ENCODE results near the gene FAM236A.
"Not testable (repeated sequence)": the region's sequence is repeated elsewhere in the genome, so short reads cannot be mapped to it uniquely, and the experiment has no call there.

FAM236A gene

DNA sequence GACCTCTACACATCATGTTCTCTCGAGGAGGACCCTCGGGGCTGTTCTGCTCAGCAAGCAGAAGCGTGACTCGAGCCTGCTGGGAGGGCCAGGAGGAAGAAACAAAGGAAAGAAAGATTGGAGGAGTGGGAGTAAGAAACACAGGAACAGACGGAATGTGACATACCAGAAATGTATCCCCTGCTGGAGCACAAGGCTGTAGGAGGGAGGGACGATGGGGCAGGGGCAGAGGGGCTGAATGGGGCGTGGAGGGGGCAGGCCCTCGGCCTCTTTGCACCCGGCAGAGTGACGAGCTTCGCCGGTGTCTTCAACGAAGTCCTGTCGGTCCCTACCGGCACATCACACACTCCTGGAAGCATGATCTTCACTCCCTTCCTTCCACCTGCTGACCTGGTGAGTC, at the start of gene FAM236A:
TSS of gene FAM236A (plus strand) at position 301 of the 400 bp plus-strand sequence. CDS start at position 358, 57 bp downstream.
- not testable (repeated sequence) for DNase-seq (ENCODE audit: low read depth in 1 of 2, low spot score in 1 of 2)

- DNase-seq (ENCODE audit: low read depth in 1 of 2, low spot score in 1 of 2), result not testable (repeated sequence)
Observed at GRCh38 chrX:72889740-72890139, 48.3 kb upstream of the FAM236A start.

DNA sequence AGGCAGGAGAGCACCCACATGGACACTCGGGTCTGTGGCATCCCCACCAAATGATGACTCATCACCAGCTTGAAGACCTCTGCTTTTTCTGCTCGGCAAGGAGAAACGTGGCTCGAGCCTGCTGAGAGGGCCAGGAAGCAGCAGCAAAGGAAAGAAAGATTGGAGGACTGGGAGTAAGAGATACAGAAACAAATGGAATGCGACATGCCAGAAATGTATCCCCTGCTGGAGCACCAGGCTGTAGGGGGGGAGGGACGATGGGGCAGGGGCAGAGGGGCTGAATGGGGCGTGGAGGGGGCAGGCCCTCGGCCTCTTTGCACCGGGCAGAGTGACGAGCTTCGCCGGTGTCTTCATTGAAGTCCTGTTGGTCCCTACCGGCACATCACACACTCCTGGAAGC, 25.7 kb upstream of the FAM236A start, which contains the start of gene FAM236C:
TSS of gene FAM236C (plus strand) at position 301 of the 400 bp plus-strand sequence. CDS start 100 bp downstream, outside the sequence.
- DNase-seq (ENCODE audit: low read depth in 1 of 2, low spot score in 1 of 2), result not testable (repeated sequence)

GRCh38 chrX:72916096-72916495, 21.9 kb upstream of the FAM236A start:
- DNase-seq (ENCODE audit: low read depth in 1 of 2, low spot score in 1 of 2), result not testable (repeated sequence)

DNA sequence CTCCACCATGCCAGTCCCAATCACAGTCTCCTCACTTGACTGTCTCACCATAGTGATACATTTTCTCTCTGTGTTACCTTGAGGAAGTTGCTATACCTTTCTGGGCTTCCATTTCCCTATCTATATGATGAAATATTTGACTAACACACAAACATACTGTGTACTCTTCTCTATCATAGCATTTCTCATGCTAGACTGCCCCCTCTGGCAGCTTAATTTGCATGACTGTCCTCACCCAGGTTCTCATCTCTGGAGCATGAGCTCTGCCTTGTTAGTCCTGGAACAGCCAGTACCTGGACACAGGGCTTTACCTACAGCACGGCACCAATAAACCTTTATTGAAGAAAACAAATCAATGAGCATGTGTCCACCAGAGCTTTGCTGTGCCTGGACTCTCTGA, 5.7 kb upstream of the FAM236A start:
- DNase-seq (ENCODE audit: low read depth in 1 of 2, low spot score in 1 of 2), result not testable (repeated sequence)

DNA sequence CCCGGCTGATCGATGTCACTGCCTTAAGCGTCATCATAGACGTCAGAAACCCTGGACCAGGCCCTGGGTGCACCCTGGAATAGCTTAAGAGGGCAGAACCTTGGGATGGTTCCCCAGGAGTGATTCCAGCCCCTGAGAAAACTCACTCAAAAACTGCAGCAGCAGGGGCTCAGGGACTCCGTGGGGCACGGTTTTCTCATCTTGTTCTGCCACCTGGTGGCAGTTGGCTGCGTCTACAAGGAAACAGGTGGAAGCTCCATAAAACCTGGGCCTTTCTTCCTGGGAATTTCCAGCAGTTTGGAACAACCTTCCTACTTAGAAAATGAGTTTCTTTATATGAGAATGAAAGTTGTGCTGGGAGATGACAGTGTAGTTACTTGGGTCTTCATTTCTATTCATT, 1.6 kb upstream of the FAM236A start:
- not testable (repeated sequence) for DNase-seq (ENCODE audit: low read depth in 1 of 2, low spot score in 1 of 2)

DNA sequence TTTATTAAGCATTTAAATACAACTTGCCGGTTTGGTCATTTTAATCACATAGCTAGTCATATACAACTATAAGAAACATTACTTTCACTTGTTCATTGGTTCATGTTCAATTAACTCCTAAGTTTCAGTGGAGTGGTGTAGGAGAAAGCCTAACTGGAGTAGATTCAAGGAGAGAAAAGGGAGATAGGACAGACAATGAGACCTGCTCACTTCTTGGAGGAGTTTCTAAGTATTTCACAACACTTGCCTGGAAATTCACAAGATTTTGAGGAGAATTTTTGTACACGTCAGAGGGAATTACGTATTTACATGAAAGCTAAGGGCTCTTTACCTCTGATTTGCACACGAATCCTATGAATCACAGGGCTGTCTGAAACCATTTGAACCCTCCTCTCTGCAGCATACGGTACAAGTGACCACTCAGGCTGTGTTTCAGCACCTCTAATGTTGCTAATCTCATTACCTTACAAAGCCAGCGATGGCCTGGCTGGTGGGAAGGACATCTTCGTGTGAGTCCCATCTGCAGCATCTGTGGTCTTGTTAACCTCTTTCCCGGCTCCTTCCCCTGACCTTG, 1.0 kb upstream of the FAM236A start:
- not testable (repeated sequence) for DNase-seq (ENCODE audit: low read depth in 1 of 2, low spot score in 1 of 2)

- DNase-seq (ENCODE audit: low read depth in 1 of 2, low spot score in 1 of 2), result not testable (repeated sequence)
Observed at GRCh38 chrX:72942272-72942671, 4.3 kb downstream of the FAM236A start.

DNA sequence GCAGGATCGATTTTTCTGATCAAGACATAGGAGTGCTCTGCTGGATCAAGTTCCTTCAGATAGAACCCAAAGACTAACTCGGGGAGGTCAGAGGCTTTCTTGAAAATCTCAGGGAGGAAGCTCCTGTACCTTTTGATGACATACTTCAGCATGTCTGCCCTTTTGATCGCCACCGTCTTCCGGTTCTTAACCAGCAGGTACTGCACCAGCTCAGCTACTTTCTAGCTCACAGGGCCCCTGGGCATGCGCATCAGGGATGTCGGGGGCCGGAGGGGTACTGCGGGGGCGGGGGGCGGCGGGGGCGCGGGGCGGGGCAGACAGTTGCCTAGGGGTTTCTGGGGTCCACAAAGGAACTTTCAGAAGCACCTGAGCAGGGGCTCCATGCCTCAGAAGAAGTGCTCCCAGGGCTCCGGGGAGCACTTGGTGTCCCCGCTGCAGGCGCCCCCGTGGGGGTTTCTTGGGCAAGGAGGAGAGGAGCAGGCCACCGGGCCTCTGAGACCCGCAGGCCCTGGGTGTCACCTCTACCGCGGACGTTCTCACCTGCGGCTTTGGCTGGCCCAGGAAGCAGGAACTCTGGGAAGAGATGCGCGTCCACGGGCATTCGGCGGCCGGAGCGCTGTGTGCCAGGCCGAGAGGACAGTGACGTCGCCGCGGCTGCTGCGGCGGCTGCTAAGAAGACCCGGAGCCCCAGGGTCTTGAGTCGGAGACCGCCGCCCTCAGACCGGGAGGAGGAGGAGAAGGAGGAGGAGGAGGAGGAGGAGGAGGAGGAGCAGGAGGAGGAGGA, 5.2 kb downstream of the FAM236A start:
- not testable (repeated sequence) for DNase-seq (ENCODE audit: low read depth in 1 of 2, low spot score in 1 of 2)

DNA sequence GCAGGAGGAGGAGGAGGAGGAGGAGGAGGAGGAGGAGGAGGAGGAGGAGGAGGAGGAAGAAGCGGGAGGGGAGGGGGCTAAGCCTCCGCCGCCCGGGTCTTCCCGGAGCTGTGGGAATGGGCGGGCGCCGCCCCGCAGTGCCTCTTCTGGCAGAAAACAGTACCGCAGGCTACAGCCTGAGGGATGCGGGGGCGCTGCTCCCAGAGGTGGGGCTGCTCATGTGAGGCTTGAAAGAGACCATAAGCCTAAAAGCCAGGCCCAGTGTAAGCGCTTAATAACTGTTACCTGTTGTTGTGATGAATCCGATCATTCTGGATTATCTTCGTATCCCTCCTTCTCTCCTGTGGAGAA, 5.8 kb downstream of the FAM236A start, which contains the start of gene DMRTC1:
TSS of gene DMRTC1 (minus strand) at position 19 of the 351 bp plus-strand sequence. CDS start 68,143 bp downstream, outside the sequence.
- DNase-seq (ENCODE audit: low read depth in 1 of 2, low spot score in 1 of 2), result not testable (repeated sequence)

DNA sequence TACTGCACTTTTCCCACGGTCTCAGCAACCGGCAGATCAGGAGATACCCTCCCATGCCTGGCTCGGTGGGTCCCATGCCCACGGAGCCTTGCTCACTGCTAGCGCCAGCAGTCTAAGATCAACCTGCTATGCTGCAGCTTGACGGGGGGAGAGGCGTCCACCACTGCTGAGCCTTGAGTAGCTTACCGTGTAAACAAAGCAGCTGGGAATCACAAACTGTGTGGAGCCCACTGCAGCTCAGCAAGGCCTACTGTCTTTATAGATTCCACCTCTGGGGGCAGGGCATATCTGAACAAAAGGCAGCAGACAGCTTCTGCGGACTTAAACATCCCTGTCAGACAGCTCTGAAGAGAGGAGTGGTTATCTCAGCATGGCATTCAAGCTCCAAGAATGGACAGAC, 22.0 kb downstream of the FAM236A start:
- not testable (repeated sequence) for DNase-seq (ENCODE audit: low read depth in 1 of 2, low spot score in 1 of 2)

GRCh38 chrX:72971859-72972258, 33.9 kb downstream of the FAM236A start:
- not testable (repeated sequence) for DNase-seq (ENCODE audit: low read depth in 1 of 2, low spot score in 1 of 2)

- not testable (repeated sequence) for DNase-seq (ENCODE audit: low read depth in 1 of 2, low spot score in 1 of 2)
Observed at GRCh38 chrX:72974885-72975284, 36.9 kb downstream of the FAM236A start.

- not testable (repeated sequence) for DNase-seq (ENCODE audit: low read depth in 1 of 2, low spot score in 1 of 2)
Observed at GRCh38 chrX:72980894-72981469, 43.0 kb downstream of the FAM236A start.

Data from activated T-helper 1 cell treated with anti-CD3 and anti-CD28 coated beads, Interleukin-2, amount 50 U/mL, for 16 hours (primary cell).